Liver (tissue), 9 donors: Measurements from ENCODE around the gene LILRA5. TPM values are rescaled to one million over a fixed set of nuclear protein-coding genes. Genes with fewer than 3 reads are reported as not detected.
"Not testable (repeated sequence)": the region's sequence is repeated elsewhere in the genome, so short reads cannot be mapped to it uniquely, and the experiment has no call there.

Source experiments
- DNase-seq: peaks from one replicate; pipeline ENCODE4 v3.0.0-alpha.2; 2017; ENCODE audit warnings: low spot score
- H3K27ac ChIP-seq, 2 donors: one replicate each; pipeline ENCODE4 v1.7.0; 2013; ENCODE audit warnings: inconsistent platforms in 2 of 2, low read length in 2 of 2, control low read depth in 1 of 2, low read depth in 1 of 2, mild to moderate bottlenecking in 1 of 2
- H3K27me3 ChIP-seq, 4 donors: one replicate each; pipeline versions ENCODE4 v1.6.1 to v1.7.0; 2013; ENCODE audit warnings: low read length in 3 of 4, inconsistent platforms in 1 of 4, mild to moderate bottlenecking in 1 of 4, moderate library complexity in 1 of 4; ENCODE audit not compliant: control insufficient read depth in 4 of 4, insufficient read depth in 4 of 4
- H3K36me3 ChIP-seq, 4 donors: one replicate each; pipeline versions ENCODE4 v1.6.1 to v1.7.0; 2013; ENCODE audit warnings: low read length in 3 of 4, mild to moderate bottlenecking in 3 of 4, low read depth in 1 of 4, moderate library complexity in 1 of 4; ENCODE audit not compliant: control insufficient read depth in 4 of 4, insufficient read depth in 3 of 4
- H3K4me1 ChIP-seq, 4 donors: one replicate each; pipeline versions ENCODE4 v1.6.1 to v1.7.0; 2013; ENCODE audit warnings: low read length in 3 of 4, mild to moderate bottlenecking in 3 of 4, moderate library complexity in 1 of 4; ENCODE audit not compliant: control insufficient read depth in 4 of 4, insufficient read depth in 4 of 4
- H3K4me3 ChIP-seq, 3 donors: one replicate each; pipeline versions ENCODE4 v1.6.1 to v1.7.0; 2013; ENCODE audit warnings: low read length in 3 of 3, control low read depth in 1 of 3, low read depth in 1 of 3, mild to moderate bottlenecking in 1 of 3
- H3K9ac ChIP-seq, 2 donors: one replicate each; pipeline ENCODE4 v1.7.0; 2013; ENCODE audit warnings: low read length in 2 of 2, mild to moderate bottlenecking in 2 of 2, moderate library complexity in 2 of 2, control low read depth in 1 of 2, low read depth in 1 of 2
- H3K9me3 ChIP-seq, 4 donors: one replicate each; pipeline versions ENCODE4 v1.6.1 to v1.7.0; 2013; ENCODE audit warnings: low read length in 3 of 4; ENCODE audit not compliant: control insufficient read depth in 4 of 4
- ATF3 ChIP-seq: IDR thresholded peaks from 2 replicates; pipeline ENCODE4 v1.6.1; 2016; ENCODE audit warnings: antibody characterized with exemption
- CTCF ChIP-seq: fragments of 150-350 bp; IDR thresholded peaks from 2 replicates; pipeline ENCODE4 v1.5.1; 2017; ENCODE audit warnings: improper control_type of control experiment, low read depth, low read length; ENCODE audit not compliant: missing input control
- EGR1 ChIP-seq, 2 donors: IDR thresholded peaks; 2 replicates each; pipeline ENCODE4 v1.6.1; 2016 to 2018; ENCODE audit warnings: antibody characterized with exemption in 2 of 2, low read depth in 2 of 2
- FOXA1 ChIP-seq: IDR thresholded peaks from 2 replicates; pipeline ENCODE4 v1.6.1; 2016; ENCODE audit warnings: antibody characterized with exemption
- FOXA2 ChIP-seq: IDR thresholded peaks from 2 replicates; pipeline ENCODE4 v1.6.1; 2016; ENCODE audit warnings: antibody characterized with exemption
- GABPA ChIP-seq, 2 donors: IDR thresholded peaks in 1 of 2; conservative IDR thresholded peaks in 1 of 2; 2 replicates each; pipeline ENCODE4 v1.6.1; 2016; ENCODE audit warnings: antibody characterized with exemption in 2 of 2, mild to moderate bottlenecking in 1 of 2, moderate library complexity in 1 of 2
- HNF4A ChIP-seq, 2 donors: conservative IDR thresholded peaks; 2 replicates each; pipeline ENCODE4 v1.6.1; 2016; ENCODE audit warnings: antibody characterized with exemption in 2 of 2, mild to moderate bottlenecking in 2 of 2
- HNF4G ChIP-seq: IDR thresholded peaks from 2 replicates; pipeline ENCODE4 v1.6.1; 2016; ENCODE audit warnings: antibody characterized with exemption
- JUND ChIP-seq, 2 donors: IDR thresholded peaks; 2 replicates each; pipeline ENCODE4 v1.6.1; 2016; ENCODE audit warnings: antibody characterized with exemption in 2 of 2
- MAX ChIP-seq: IDR thresholded peaks from 2 replicates; pipeline ENCODE4 v1.6.1; 2016; ENCODE audit warnings: antibody characterized with exemption
- NR2F2 ChIP-seq: IDR thresholded peaks from 2 replicates; pipeline ENCODE4 v1.6.1; 2016; ENCODE audit warnings: antibody characterized with exemption
- RAD21 ChIP-seq, 2 donors: IDR thresholded peaks; 2 replicates each; pipeline ENCODE4 v1.6.1; 2016; ENCODE audit warnings: antibody characterized with exemption in 2 of 2, mild to moderate bottlenecking in 2 of 2
- REST ChIP-seq: IDR thresholded peaks from 2 replicates; pipeline ENCODE4 v1.6.1; 2016; ENCODE audit warnings: antibody characterized with exemption, mild to moderate bottlenecking
- RXRA ChIP-seq, 2 donors: IDR thresholded peaks; 2 replicates each; pipeline ENCODE4 v1.6.1; 2017 to 2018; ENCODE audit warnings: antibody characterized with exemption in 2 of 2, mild to moderate bottlenecking in 1 of 2
- SP1 ChIP-seq: IDR thresholded peaks from 2 replicates; pipeline ENCODE4 v1.6.1; 2018; ENCODE audit warnings: antibody characterized with exemption, mild to moderate bottlenecking
- TAF1 ChIP-seq: conservative IDR thresholded peaks from 2 replicates; pipeline ENCODE4 v1.6.1; 2016; ENCODE audit warnings: antibody characterized with exemption, mild to moderate bottlenecking
- YY1 ChIP-seq: IDR thresholded peaks from 2 replicates; pipeline ENCODE4 v1.6.1; 2016; ENCODE audit warnings: antibody characterized with exemption, mild to moderate bottlenecking
- ZBTB33 ChIP-seq: IDR thresholded peaks from 2 replicates; pipeline ENCODE4 v1.6.1; 2016; ENCODE audit warnings: antibody characterized with exemption
- WGBS: extraction: QIAGEN DNeasy Blood & Tissue Kit; methylation state at CpG from one replicate; pipeline ENCODE4 v1.1.7; 2013; 5-methylcytosine and 5-hydroxymethylcytosine counted together
- polyA plus RNA-seq, 2 donors: library from polyadenylated mRNA; stranded (reverse) in 1 of 2; unstranded in 1 of 2; fragments of 200-250 nt in 1 of 2; fragments of >200 nt in 1 of 2; fragmentation: Nextera tagmentation in 1 of 2; extraction: Ambion mirVana in 1 of 2; gene quantifications; one replicate each; pipeline versions ENCODE4 v1.2.1 to v1.2.3, GENCODE V29; 2013 to 2015
- total RNA-seq, 2 donors: library from RNA; depleted of rRNA; stranded (reverse); fragments of >200 nt; gene quantifications; one replicate each; pipeline ENCODE4 v1.2.3, GENCODE V29; 2014
- donor health status: healthy.
- donor health status: healthy.
- donor health status: healthy.
- donor health status: healthy.
- donor health status: healthy.

LILRA5 gene
- total and polyA plus RNA-seq, 4 donors, result 0.58 to 8.7 (median 4.6) TPM

GRCh38 chr19:54279406-54279962 lies 33.5 kb downstream of the LILRA5 start:
- Histone ChIP-seq H3K27ac (peak overlapping the region in 1 of 2 donors; percentile 46), H3K4me1 (no peaks in the 10 kb centered on the region), H3K9me3 (no peaks in the 10 kb centered on the region), H3K9ac (no peak overlapping the region), H3K36me3 (no peaks in the 10 kb centered on the region), H3K27me3 (no peaks in the 10 kb centered on the region), H3K4me3 (no peak overlapping the region)
- TF ChIP-seq CTCF (no peak), FOXA1 (no peak), MAX (no peak), ATF3 (no peak), GABPA (IDR thresholded peaks at IDR 0.05 in 1 of 2, conservative IDR thresholded peaks at IDR 0.05 in 1 of 2) (no peak), HNF4A (conservative IDR thresholded peaks at IDR 0.05) (no peak), JUND (IDR thresholded peaks at IDR 0.05) (no peak), HNF4G (no peak), SP1 (no peak), EGR1 (IDR thresholded peaks at IDR 0.05; ENCODE audit: low read depth in 2 of 2) (no peak), NR2F2 (no peak), TAF1 (no peak), RAD21 (IDR thresholded peaks at IDR 0.05) (no peak), RXRA (IDR thresholded peaks at IDR 0.05) (no peak), FOXA2 (no peak), REST (no peak), ZBTB33 (no peak), YY1 (no peak)
- DNase-seq, result no peak
- 77% methylated on average over 18 of the region's 18 CpGs for WGBS

- H3K9me3 ChIP-seq, DNase-seq, H3K27me3 ChIP-seq, H3K36me3 ChIP-seq, H3K4me1 ChIP-seq, H3K4me3 ChIP-seq, H3K9ac ChIP-seq, H3K27ac ChIP-seq: not testable (repeated sequence)
- 70% methylated on average over 14 of the region's 15 CpGs for WGBS
Observed at GRCh38 chr19:54278571-54279195, 34.3 kb downstream of the LILRA5 start.

GRCh38 chr19:54278056-54278455 lies 34.9 kb downstream of the LILRA5 start:
- H3K36me3 ChIP-seq, DNase-seq, H3K4me1 ChIP-seq, H3K9ac ChIP-seq, H3K27me3 ChIP-seq, H3K27ac ChIP-seq, H3K9me3 ChIP-seq, H3K4me3 ChIP-seq: not testable (repeated sequence)
- 70% methylated on average over 13 of the region's 13 CpGs for WGBS

GRCh38 chr19:54277111-54277615 lies 35.8 kb downstream of the LILRA5 start:
- H3K9me3 ChIP-seq, H3K4me3 ChIP-seq, H3K27me3 ChIP-seq, H3K27ac ChIP-seq, DNase-seq, H3K4me1 ChIP-seq, H3K9ac ChIP-seq, H3K36me3 ChIP-seq: not testable (repeated sequence)
- WGBS, result 63% methylated on average over 15 of the region's 15 CpGs
